C4-2B (cell line): ENCODE data around the gene SLC25A21.

Experiments
- ZFX ChIP-seq: fragments of 450-650 bp; IDR thresholded peaks from 2 replicates; pipeline ENCODE4 v1.6.1; 2017
- TF ChIP-seq, protein P1 (sequence below): fragments of 450-650 bp; conservative IDR thresholded peaks from 2 replicates; pipeline ENCODE4 v1.5.1; 2017; ENCODE audit warnings: mild to moderate bottlenecking

- TF ChIP-seq, protein P1, sequence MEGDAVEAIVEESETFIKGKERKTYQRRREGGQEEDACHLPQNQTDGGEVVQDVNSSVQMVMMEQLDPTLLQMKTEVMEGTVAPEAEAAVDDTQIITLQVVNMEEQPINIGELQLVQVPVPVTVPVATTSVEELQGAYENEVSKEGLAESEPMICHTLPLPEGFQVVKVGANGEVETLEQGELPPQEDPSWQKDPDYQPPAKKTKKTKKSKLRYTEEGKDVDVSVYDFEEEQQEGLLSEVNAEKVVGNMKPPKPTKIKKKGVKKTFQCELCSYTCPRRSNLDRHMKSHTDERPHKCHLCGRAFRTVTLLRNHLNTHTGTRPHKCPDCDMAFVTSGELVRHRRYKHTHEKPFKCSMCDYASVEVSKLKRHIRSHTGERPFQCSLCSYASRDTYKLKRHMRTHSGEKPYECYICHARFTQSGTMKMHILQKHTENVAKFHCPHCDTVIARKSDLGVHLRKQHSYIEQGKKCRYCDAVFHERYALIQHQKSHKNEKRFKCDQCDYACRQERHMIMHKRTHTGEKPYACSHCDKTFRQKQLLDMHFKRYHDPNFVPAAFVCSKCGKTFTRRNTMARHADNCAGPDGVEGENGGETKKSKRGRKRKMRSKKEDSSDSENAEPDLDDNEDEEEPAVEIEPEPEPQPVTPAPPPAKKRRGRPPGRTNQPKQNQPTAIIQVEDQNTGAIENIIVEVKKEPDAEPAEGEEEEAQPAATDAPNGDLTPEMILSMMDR, result no peak
- TF ChIP-seq ZFX, result no peak
Observed at GRCh38 chr14:36835128-36835527, 337.3 kb downstream of the SLC25A21 start.
